A673 (cell line): ENCODE results near the gene EPS15.

Source experiments
- EZH2 ChIP-seq: fragments of 200-600 bp; sonication (generic); IDR thresholded peaks from 2 replicates; pipeline ENCODE4 v1.6.1; 2017; ENCODE audit warnings: borderline replicate concordance, low read depth, mild to moderate bottlenecking, mixed read lengths, antibody characterized with exemption, low read length; ENCODE audit not compliant: poor library complexity, severe bottlenecking
- TF ChIP-seq, protein P1 (sequence below): fragments of 300-800, 200-600 bp; sonication (generic); conservative IDR thresholded peaks from 2 replicates; pipeline ENCODE4 v1.5.1; 2017; ENCODE audit warnings: low read depth, mild to moderate bottlenecking, antibody characterized with exemption, low read length, moderate library complexity, mixed read lengths

DNA sequence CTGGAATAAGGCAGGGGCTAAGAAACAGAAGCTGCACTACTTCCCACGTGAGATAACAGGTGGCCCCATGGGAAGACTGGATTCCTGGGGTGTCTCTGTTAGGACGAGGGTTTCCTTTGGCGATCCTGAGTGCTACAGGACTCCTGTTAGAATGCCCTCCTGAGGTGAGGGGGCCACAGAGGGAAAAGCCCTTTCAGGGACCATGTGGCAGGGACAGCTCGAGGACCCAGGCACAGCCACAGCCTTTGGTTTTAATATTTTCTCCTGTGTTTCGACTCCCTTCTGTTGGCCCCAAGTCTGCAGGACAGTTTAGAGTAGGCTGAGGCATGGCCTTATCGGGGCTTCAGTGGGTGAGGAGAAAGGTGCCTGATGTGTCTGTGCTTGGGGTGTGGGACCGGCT is 201.3 kb downstream of the EPS15 start:
- TF ChIP-seq, protein P1, sequence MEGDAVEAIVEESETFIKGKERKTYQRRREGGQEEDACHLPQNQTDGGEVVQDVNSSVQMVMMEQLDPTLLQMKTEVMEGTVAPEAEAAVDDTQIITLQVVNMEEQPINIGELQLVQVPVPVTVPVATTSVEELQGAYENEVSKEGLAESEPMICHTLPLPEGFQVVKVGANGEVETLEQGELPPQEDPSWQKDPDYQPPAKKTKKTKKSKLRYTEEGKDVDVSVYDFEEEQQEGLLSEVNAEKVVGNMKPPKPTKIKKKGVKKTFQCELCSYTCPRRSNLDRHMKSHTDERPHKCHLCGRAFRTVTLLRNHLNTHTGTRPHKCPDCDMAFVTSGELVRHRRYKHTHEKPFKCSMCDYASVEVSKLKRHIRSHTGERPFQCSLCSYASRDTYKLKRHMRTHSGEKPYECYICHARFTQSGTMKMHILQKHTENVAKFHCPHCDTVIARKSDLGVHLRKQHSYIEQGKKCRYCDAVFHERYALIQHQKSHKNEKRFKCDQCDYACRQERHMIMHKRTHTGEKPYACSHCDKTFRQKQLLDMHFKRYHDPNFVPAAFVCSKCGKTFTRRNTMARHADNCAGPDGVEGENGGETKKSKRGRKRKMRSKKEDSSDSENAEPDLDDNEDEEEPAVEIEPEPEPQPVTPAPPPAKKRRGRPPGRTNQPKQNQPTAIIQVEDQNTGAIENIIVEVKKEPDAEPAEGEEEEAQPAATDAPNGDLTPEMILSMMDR, result no peak
- no peak for TF ChIP-seq EZH2
